MCF 10A (cell line): ENCODE results near the gene HTR4. TPM values are rescaled to one million over a fixed set of nuclear protein-coding genes. Genes with fewer than 3 reads are reported as not detected.
A peak's percentile ranks its signal among the peaks of the same experiment; 100 is the strongest.

ENCODE experiments used
- BruUV-seq: library from RNA; stranded (reverse); fragments of 400-500 nt; replicated peaks from 2 replicates; lab custom pipeline; 2021; lab: Mats Ljungman, UMichigan
- CTCF ChIA-PET: fragments of 300-600 bp; sonication (Branson Sonifier 250); formaldehyde crosslinking; extraction: SDS; loops from one replicate; lab custom pipeline; 2021; ENCODE audit warnings: antibody characterized with exemption, inconsistent platforms; lab: Yijun Ruan, JAX
- POLR2A ChIA-PET: fragments of 300-600, 350-650 bp; sonication (Branson Sonifier 250); formaldehyde crosslinking; extraction: SDS; loops from one replicate; lab custom pipeline; 2020; ENCODE audit warnings: antibody characterized with exemption, inconsistent platforms; lab: Yijun Ruan, JAX
- DNase-seq: peaks from one replicate; pipeline ENCODE4 v3.0.0-alpha.2; 2018; ENCODE audit not compliant: unreplicated experiment
- H3K27ac Mint-ChIP-seq: one replicate; pipeline ENCODE4 v1.8.0; 2022; ENCODE audit warnings: mild to moderate bottlenecking, low read depth, mixed read lengths; ENCODE audit not compliant: unreplicated experiment
- H3K27me3 Mint-ChIP-seq: one replicate; pipeline ENCODE4 v1.8.0; 2022; ENCODE audit warnings: mixed read lengths; ENCODE audit not compliant: insufficient read depth, unreplicated experiment
- H3K36me3 Mint-ChIP-seq: one replicate; pipeline ENCODE4 v1.8.0; 2022; ENCODE audit warnings: mild to moderate bottlenecking, moderate library complexity, mixed read lengths; ENCODE audit not compliant: insufficient read depth, unreplicated experiment
- H3K4me1 Mint-ChIP-seq: one replicate; pipeline ENCODE4 v1.8.0; 2022; ENCODE audit warnings: mixed read lengths; ENCODE audit not compliant: insufficient read depth, unreplicated experiment
- H3K4me3 Mint-ChIP-seq: one replicate; pipeline ENCODE4 v1.8.0; 2022; ENCODE audit warnings: mild to moderate bottlenecking, moderate library complexity, mixed read lengths; ENCODE audit not compliant: unreplicated experiment
- H3K9me3 Mint-ChIP-seq: one replicate; pipeline ENCODE4 v1.8.0; 2022; ENCODE audit warnings: mixed read lengths; ENCODE audit not compliant: unreplicated experiment
- CTCF ChIP-seq: fragments of 200-600 bp; IDR thresholded peaks from one replicate; pipeline ENCODE4 v1.8.0; 2022; ENCODE audit warnings: antibody characterized with exemption, mild to moderate bottlenecking; ENCODE audit not compliant: unreplicated experiment
- intact Hi-C: fragments of 100-400 bp; cut with micrococcal nuclease; formaldehyde crosslinking; loops from 2 replicates; pipeline ENCODE4 v1.14.1; 2022
- total RNA-seq: library from RNA; stranded (reverse); gene quantifications from 2 replicates; pipeline ENCODE4 v1.2.3, GENCODE V29; 2022

Gene HTR4
- total RNA-seq, 1 experiment from 2014 or later: not detected

GRCh38 chr5:148499452-148499851, 154.9 kb downstream of the HTR4 start:
- peak; percentile 13 for DNase-seq
- no TSS peak for BruUV-seq
- ChIA-PET POLR2A (interaction anchor here (0.7 kb wide), 1 partner anchor 94 kb away, joined by 4 read pairs; no protein-coding TSS in a partner anchor), CTCF (interaction anchor here (0.6 kb wide), 1 partner anchor 296 kb away, joined by 3 read pairs; the partner anchor contains the start of gene SPINK6)
- intact Hi-C loops: no loop called here
- H3K36me3 Mint-ChIP-seq: no peaks in the 10 kb centered on the region
- TF ChIP-seq CTCF: no peak
- H3K4me3 Mint-ChIP-seq: no peak overlapping the region
- peaks cover 57% of the 10 kb centered on the region for H3K27me3 Mint-ChIP-seq
- no peaks in the 10 kb centered on the region for H3K9me3 Mint-ChIP-seq
- H3K4me1 Mint-ChIP-seq: no peaks in the 10 kb centered on the region
- H3K27ac Mint-ChIP-seq: no peak overlapping the region

- no peak overlapping the region for H3K4me3 Mint-ChIP-seq
- DNase-seq: no peak
- CTCF ChIA-PET: no interaction called here
- H3K36me3 Mint-ChIP-seq: no peaks in the 10 kb centered on the region
- BruUV-seq: no TSS peak
- intact Hi-C loops: no loop called here
- no peak overlapping the region for H3K27ac Mint-ChIP-seq
- POLR2A ChIA-PET: no interaction called here
- no peaks in the 10 kb centered on the region for H3K4me1 Mint-ChIP-seq
- H3K27me3 Mint-ChIP-seq: peaks cover 49% of the 10 kb centered on the region
- no peaks in the 10 kb centered on the region for H3K9me3 Mint-ChIP-seq
- no peak for TF ChIP-seq CTCF
These were observed 156.6 kb downstream of the HTR4 start for GRCh38 chr5:148497757-148498156.

- peaks cover 80% of the 10 kb centered on the region for H3K27me3 Mint-ChIP-seq
- CTCF ChIA-PET: interaction anchor here (0.6 to 1.4 kb wide), 2 partner anchors 48 to 335 kb away, joined by 5 read pairs; no protein-coding TSS in a partner anchor
- DNase-seq: no peak
These were observed 162.0 kb downstream of the HTR4 start for GRCh38 chr5:148492351-148492750.

GRCh38 chr5:148491793-148492184, 162.5 kb downstream of the HTR4 start:
- H3K36me3 Mint-ChIP-seq: no peaks in the 10 kb centered on the region
- ChIA-PET CTCF (interaction anchor here (1.2 to 1.4 kb wide), 2 partner anchors 25 to 47 kb away, joined by 3 to 5 read pairs; no protein-coding TSS in a partner anchor), POLR2A (interaction anchor here (0.5 kb wide), 1 partner anchor 1042 kb away, joined by 3 read pairs; no protein-coding TSS in a partner anchor)
- intact Hi-C loops: no loop called here
- no peak overlapping the region for H3K4me3 Mint-ChIP-seq
- DNase-seq: no peak
- BruUV-seq: no TSS peak
- no peak overlapping the region for H3K27ac Mint-ChIP-seq
- peaks cover 80% of the 10 kb centered on the region for H3K27me3 Mint-ChIP-seq
- TF ChIP-seq CTCF: no peak
- no peaks in the 10 kb centered on the region for H3K9me3 Mint-ChIP-seq
- H3K4me1 Mint-ChIP-seq: no peaks in the 10 kb centered on the region

More at GRCh38 chr5:148492351-148492750, 162.0 kb downstream of the HTR4 start:
- POLR2A ChIA-PET: no interaction called here
- Mint-ChIP-seq H3K4me3 (no peak overlapping the region), H3K9me3 (no peaks in the 10 kb centered on the region), H3K4me1 (no peaks in the 10 kb centered on the region), H3K36me3 (no peaks in the 10 kb centered on the region), H3K27ac (no peak overlapping the region)
- intact Hi-C loops: no loop called here
- TF ChIP-seq CTCF: no peak
- no TSS peak for BruUV-seq
